ENCODE results near the gene ANXA5. TPM values are rescaled to one million over a fixed set of nuclear protein-coding genes. Genes with fewer than 3 reads are reported as not detected.

The ANXA5 gene
- total RNA-seq, 2 donors from 2014 or later = 251 to 263 TPM

DNA sequence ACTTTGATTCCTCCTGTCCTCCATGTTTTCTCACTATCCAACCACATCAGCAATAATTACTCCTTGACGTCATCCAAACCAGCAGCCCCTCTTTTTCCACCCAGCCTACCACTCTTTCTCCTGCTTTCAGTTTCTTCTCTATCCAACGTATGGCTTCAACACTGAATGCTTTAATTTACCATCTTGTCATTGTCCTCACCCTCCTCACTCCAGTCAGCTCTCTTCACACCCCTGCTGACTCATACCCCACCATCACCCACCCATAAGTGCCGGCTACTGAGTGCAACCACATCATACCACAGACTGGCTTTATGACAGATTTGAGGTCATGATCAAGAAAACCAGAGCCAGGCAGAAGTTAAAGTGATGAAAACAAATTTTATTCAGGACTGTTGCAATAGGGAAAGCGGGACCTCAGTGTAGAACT, 9.8 kb upstream of the ANXA5 start:
- no peak for DNase-seq (ENCODE audit: low spot score)
- no peak overlapping the region for H3K4me3 ChIP-seq
- no peaks in the 10 kb centered on the region for H3K36me3 ChIP-seq
- WGBS = 75% methylated on average over 4 of the region's 4 CpGs
- H3K4me1 ChIP-seq (replicated peaks) = no peaks in the 10 kb centered on the region
- no peaks in the 10 kb centered on the region for H3K9me3 ChIP-seq
- intact Hi-C loops (cut with DNase I) = no loop called here
- no peak for TF ChIP-seq POLR2A (IDR thresholded peaks at IDR 0.05)
- TF ChIP-seq CTCF (IDR thresholded peaks at IDR 0.05) = no peak
- TF ChIP-seq POLR2AphosphoS5 (IDR thresholded peaks at IDR 0.05) = no peak
- no peaks in the 10 kb centered on the region for H3K27me3 ChIP-seq (replicated peaks; ENCODE audit: insufficient read depth)
- no peak overlapping the region for H3K27ac ChIP-seq

DNA sequence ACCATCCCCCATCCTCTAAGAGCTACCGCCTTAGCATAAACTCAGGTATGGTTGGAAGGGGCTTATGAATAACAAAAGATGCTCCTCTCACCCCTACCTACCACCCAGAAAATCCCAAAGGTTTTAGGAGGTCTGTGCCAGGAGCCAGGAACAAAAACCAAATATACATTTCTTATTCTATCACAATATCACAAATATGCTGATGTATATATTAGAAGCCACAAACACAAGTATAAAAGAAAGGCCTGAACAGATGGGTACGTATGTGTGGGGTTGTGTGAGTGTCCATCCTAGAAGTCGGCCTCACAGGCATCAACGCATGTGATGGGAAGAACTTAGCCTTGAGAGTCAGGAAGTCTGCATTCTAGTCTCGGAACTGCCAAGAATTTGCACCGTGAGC, 8.7 kb upstream of the ANXA5 start:
- H3K9me3 ChIP-seq = no peaks in the 10 kb centered on the region
- no peak for TF ChIP-seq POLR2A (IDR thresholded peaks at IDR 0.05)
- no peak for TF ChIP-seq CTCF (IDR thresholded peaks at IDR 0.05)
- TF ChIP-seq POLR2AphosphoS5 (IDR thresholded peaks at IDR 0.05) = no peak
- DNase-seq (ENCODE audit: low spot score) = no peak
- intact Hi-C loops (cut with DNase I) = no loop called here
- 95% methylated on average over 6 of the region's 6 CpGs for WGBS
- no peak overlapping the region for H3K4me3 ChIP-seq
- no peaks in the 10 kb centered on the region for H3K36me3 ChIP-seq
- no peak overlapping the region for H3K27ac ChIP-seq
- no peaks in the 10 kb centered on the region for H3K4me1 ChIP-seq (replicated peaks)
- no peaks in the 10 kb centered on the region for H3K27me3 ChIP-seq (replicated peaks; ENCODE audit: insufficient read depth)

- Histone ChIP-seq H3K36me3 (no peaks in the 10 kb centered on the region), H3K9me3 (no peaks in the 10 kb centered on the region), H3K27me3 (replicated peaks; ENCODE audit: insufficient read depth) (no peaks in the 10 kb centered on the region), H3K27ac (no peak overlapping the region), H3K4me3 (no peak overlapping the region), H3K4me1 (replicated peaks) (no peaks in the 10 kb centered on the region)
- intact Hi-C loops (cut with DNase I) = no loop called here
- no peak for DNase-seq (ENCODE audit: low spot score)
- WGBS = 93% methylated on average over 4 of the region's 4 CpGs
- TF ChIP-seq POLR2AphosphoS5 (IDR thresholded peaks at IDR 0.05) = no peak
- TF ChIP-seq CTCF (IDR thresholded peaks at IDR 0.05) = no peak
- no peak for TF ChIP-seq POLR2A (IDR thresholded peaks at IDR 0.05)
Observed at GRCh38 chr4:121702136-121702535, 5.4 kb upstream of the ANXA5 start.

DNA sequence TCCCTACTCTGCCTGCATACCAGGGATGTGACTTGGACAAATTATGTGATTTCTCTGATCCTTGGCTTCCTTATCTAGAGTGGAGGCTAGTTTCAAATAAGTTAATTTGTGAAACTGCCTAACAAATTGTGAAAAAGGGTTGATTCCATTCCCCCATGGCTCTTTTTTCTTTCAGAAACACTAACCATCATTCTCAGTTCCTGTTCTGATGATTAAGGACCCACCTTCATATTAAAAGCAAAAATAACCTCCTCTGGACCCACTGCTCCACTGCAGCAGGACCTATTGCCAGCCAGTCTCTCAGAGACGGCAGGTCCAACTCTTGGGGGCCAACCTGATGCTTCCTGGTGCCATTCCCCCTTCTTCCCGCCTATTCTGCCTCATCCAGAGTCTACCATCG, 4.5 kb upstream of the ANXA5 start:
- DNase-seq (ENCODE audit: low spot score) = no peak
- no peak overlapping the region for H3K4me3 ChIP-seq
- no peak for TF ChIP-seq POLR2AphosphoS5 (IDR thresholded peaks at IDR 0.05)
- TF ChIP-seq POLR2A (IDR thresholded peaks at IDR 0.05) = no peak
- no peak for TF ChIP-seq CTCF (IDR thresholded peaks at IDR 0.05)
- H3K27me3 ChIP-seq (replicated peaks; ENCODE audit: insufficient read depth) = no peaks in the 10 kb centered on the region
- WGBS = 92% methylated on average over 3 of the region's 3 CpGs
- no peaks in the 10 kb centered on the region for H3K9me3 ChIP-seq
- H3K27ac ChIP-seq = no peak overlapping the region
- intact Hi-C loops (cut with DNase I) = no loop called here
- no peaks in the 10 kb centered on the region for H3K36me3 ChIP-seq
- no peaks in the 10 kb centered on the region for H3K4me1 ChIP-seq (replicated peaks)

DNA sequence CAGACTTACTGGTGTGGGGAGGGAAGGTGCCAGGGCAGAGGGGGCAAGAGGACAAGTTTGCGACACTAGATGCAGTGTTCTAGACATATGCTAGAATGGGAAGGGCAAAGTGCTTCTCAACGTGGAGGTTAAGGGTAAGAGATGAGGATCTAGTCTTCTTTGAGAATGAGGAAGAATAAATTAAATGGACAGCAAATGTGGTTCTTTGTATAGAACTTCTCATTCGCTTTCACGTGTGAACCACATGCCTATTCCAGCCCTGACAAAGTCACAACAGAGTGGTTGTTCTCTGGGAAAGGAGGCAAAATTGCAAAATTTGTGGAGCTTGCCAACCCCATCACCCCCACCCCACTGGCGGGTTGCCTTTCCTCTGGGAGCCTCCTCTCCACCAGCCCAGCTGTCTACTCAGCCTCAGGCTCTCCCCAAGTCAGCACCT, 1.5 kb upstream of the ANXA5 start:
- DNase-seq (ENCODE audit: low spot score) = no peak

More for the DNA sequence above, 1.5 kb upstream of the ANXA5 start:
- intact Hi-C loops (cut with DNase I) = no loop called here
- Histone ChIP-seq H3K27me3 (replicated peaks; ENCODE audit: insufficient read depth) (no peaks in the 10 kb centered on the region), H3K4me1 (replicated peaks) (no peaks in the 10 kb centered on the region), H3K36me3 (no peaks in the 10 kb centered on the region), H3K9me3 (no peaks in the 10 kb centered on the region), H3K4me3 (no peak overlapping the region), H3K27ac (no peak overlapping the region)
- WGBS = 56% methylated on average over 5 of the region's 5 CpGs
- TF ChIP-seq POLR2A (IDR thresholded peaks at IDR 0.05) = no peak
- TF ChIP-seq POLR2AphosphoS5 (IDR thresholded peaks at IDR 0.05) = no peak
- TF ChIP-seq CTCF (IDR thresholded peaks at IDR 0.05) = no peak
